Fibroblast of skin of scalp (primary cell): Measurements from ENCODE around the gene KMT5B. TPM values are rescaled to one million over a fixed set of nuclear protein-coding genes. Genes with fewer than 3 reads are reported as not detected.
A peak's percentile ranks its signal among the peaks of the same experiment; 100 is the strongest.
"Not testable (repeated sequence)": the region's sequence is repeated elsewhere in the genome, so short reads cannot be mapped to it uniquely, and the experiment has no call there.

Experiments
- DNase-seq: peaks from one replicate; pipeline ENCODE4 v3.0.0-alpha.2; 2013
- polyA plus RNA-seq, 2 experiments: library from polyadenylated mRNA; unstranded; fragments of 120-200 nt; gene quantifications; one replicate each; pipeline ENCODE4 v1.2.1, GENCODE V29; 2013; ENCODE audit not compliant: insufficient read length in 2 of 2

The KMT5B gene
- polyA plus RNA-seq (2013, experiment 1 of 2; ENCODE audit: insufficient read length): 35.9 TPM
- 39.8 TPM for polyA plus RNA-seq (2013, experiment 2 of 2; ENCODE audit: insufficient read length)

DNA sequence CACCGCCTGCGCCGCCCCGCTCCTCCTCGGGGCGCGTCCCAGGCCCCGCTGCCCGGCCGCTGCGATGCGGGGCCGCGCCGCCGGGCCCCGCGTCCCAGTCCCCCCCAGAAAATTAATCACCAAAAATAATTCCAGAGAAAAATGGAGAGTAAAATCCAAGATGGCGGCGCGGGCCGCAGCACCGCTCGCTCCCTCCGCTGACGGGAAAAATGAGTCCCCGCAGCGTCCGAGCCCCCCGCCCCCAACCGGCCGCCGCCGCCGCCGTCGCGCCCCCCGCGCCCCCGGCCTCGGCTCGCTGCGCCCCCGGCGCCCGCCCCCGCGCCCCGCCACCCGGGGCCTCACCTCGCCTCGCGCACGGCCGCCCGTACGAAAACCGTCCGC lies at the start of gene KMT5B:
KMT5B (minus strand) TSS at position 162 of the 381 bp plus-strand sequence. CDS start 23,220 bp downstream, outside the sequence.
- no peak for DNase-seq

DNA sequence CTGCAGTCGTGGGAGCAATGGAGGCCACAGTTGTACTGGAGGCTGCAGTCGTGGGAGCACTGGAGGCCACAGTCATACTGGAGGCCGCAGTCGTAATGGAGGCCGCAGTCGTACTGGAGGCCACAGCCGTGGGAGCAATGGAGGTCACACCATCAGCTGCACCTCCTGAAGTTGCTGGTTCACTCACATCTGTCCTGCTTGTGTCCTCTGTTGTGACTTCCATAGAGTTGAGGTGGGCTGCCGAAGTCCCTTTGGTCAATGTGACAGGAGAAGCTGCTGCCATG lies 49.4 kb upstream of the KMT5B start:
- no peak for DNase-seq

DNA sequence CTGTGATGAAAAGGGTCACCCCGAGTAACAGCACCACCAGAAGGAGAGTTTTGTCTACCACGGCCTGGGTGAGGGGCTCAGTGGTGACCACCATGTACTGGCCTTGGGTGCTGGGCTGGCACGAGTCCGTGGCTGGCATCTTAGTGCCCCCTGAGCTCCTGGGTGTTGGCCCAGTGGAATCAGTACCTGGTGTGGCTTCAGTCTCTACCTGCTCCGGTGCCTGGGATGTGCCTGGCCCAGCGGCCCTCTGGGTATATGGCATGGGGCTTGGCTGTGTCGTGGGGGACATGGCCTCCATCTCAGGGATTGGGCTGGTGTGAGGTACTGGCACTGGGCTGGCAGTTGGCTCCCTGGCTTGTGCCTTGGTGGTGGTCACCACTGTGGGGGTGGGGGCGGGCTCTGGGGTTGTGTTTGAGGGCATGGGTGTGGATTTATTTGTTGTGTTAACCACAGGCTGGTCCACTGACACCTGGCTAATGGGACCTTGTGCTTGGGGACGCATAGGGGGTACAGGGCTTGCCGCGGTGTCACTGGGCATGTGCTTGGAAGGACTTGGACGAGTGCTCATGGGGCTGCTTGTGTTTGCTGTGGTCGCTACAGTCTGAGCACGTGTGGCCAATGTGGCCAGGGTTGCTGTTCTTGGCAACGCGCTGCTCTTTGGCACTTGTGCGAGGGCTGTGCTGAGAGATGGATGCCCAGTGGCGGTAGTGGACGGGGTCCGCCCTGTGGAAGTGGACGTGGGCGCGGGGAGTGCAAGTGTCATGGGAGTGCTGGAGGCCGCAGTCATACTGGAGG lies 48.9 kb upstream of the KMT5B start:
- no peak for DNase-seq

DNA sequence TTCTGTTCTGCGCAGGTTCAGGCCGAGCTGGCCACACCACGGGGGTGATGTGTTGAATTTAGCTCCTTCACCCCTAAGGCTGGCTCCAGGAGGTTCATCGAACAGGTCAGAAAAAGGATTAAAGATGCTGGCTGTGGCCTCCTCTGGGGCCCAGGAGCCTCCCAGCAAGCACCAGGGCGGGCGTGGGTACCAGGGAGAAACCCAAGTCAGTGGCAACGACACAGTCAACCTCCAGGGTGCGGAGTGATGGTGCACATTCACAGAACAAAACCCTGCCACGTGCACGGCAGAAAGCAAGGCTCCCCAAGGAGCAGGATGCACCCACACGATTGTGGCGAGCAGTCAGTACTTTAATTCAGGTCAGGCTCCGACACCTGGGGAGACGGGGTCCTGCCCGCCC lies 47.9 kb upstream of the KMT5B start:
- DNase-seq: no peak

DNA sequence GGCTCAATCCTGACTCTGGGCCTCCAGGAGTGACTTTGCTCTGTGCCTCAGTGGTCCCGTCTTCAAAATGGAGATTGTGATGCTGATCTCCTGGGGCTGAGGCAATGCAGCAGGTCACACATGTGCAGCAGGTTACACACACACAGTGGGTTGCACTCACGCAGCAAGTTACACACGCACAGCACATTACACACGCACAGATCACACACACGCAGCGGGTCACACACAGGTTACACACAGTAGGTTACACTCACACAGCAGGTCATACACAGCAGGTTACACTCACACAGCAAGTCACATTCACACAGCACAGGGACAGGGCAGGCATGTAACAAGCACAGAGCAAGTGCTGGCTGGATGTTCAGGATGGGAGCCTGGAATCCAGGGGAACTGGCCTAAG lies 47.4 kb upstream of the KMT5B start:
- no peak for DNase-seq

DNA sequence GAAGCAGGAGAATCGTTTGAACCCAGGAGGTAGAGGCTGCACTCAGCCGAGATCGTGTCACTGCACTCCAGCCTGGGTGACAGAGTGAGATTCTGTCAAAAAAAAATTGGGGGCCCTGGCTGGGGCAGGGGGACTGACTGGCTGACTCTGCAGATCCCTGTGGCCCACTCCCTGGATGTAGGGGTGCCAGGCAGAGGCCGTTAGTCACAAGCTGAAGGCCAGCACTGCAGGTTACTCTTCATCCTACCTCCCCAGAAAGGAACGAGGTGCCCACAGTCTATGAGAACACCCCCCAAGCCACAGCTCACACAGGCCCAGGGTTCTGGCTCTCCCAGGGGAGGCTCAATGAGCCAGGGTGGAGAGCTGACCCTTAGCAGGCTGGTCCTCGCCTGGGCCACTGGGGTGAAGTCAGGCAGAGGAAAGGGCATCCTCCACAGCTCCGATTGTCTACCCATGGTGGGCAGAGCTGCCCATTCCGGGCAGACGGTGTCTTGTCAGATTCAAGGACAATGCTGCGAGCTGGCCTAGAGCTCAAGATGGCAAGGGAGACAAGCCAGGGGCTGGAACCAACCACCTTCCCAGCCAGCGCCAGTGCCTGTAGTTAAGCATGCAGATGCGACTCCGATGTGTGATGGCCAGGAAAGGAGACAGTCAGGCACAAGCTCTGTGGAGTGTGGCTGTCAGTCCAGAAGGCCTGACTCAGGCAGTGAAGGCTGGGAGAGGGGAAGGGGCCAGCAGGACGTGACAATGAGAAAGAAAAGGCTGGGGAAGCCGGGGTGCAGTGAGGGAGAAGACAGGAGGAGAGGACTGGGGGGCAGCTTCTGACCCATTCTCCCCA lies 46.2 kb upstream of the KMT5B start:
- no peak for DNase-seq

DNA sequence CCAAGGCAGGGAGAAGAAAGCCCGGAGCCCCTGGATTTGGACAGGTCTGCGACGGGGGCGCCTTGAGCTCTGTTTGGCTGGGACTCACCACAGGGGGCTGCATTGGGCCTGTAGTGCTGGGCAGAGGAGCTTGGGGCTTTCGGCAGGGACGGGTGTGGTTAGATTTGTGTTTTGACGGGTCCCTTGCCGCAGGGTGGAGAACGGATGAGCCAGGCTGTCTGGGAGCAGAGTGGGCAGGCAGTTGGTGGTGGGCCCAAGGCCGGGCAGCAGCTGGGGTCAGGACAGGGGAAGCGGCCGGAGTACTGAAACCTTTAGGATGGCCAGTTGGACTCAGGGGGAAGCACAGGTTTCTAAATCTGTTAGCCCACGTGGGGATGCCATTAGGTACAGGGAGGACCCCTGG lies 45.3 kb upstream of the KMT5B start:
- no peak for DNase-seq

DNA sequence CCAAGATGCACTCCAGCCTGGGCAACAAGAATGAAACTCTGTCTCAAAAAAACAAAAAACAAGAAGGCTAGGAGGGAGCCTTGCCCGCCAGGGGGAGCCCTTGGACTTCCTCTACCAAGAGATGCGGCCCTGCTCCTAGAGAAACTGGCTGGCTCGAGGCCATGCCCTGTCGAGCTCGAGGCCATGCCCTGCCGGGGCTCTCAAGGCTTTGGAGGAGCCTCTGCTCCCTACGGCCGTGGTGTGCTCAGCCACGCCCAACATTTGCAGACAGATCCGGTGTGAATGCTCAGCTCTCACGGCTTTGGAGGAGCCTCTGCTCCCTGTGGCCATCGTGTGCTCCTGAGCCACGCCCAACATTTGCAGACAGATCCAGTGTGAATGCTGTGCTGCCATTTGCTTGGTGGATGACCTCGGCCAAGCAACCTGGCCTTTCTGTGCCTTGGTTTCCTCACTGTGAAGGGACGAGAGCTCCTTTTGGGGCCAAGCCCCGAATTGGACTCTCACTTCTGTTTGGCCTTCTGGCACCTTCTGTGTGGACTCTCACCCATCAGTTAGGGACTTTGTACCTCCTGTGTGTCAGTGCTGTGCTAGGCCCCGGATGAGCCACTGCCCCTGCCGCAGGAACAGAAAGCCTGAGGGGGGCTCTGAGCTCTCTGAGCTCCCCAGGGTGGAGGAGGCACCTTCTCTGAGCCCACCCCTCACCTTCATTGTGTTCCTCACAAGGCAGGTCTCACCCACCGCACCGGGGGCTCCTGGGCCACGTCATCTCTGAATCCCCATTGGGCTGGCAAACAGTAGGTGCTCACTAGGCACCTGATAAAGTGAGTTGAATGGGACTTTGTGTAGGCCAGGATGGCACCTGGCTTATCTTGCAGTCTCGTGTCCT lies 44.6 kb upstream of the KMT5B start:
- DNase-seq: peak; percentile 94

DNA sequence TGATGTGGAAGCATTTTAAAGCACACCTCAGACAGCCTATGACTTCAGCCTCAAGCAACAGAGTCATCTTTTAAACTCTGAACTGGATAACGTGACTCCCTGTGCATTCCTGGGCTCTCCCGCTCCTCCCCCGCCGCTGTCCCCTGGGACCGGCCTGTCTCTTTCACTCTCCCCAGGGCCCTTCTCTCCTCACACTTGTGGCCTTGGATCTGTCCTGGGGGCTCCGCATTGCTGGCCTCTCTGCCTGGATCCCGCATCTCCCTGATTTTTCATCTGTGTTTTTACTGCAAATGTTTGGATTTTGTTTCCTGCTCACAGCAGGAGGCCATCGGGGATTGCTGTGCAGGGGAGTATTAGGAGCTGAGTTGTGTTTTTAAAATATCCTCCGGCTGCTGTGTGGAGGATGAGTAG lies 43.2 kb upstream of the KMT5B start:
- peak; percentile 92 for DNase-seq

DNA sequence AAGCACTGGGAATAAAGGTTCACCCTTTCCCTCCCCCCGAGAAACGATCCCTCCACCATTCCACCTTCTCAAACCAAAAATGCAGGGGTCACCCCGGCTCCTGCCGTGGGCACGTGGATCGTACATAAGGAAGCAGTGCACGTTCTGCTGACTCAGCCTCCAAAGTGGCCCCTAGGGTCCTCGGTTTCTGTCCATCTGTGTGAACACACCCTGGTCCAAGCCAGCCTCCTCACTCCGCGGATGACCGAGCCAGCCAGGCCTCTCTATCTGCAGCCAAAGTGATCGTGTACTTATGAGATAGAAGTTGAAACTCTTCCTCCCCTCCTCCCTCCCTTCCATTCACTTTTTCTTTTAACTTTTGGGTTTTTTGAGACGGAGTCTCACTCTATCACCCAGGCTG lies 42.4 kb upstream of the KMT5B start:
- DNase-seq: peak; percentile 25

DNA sequence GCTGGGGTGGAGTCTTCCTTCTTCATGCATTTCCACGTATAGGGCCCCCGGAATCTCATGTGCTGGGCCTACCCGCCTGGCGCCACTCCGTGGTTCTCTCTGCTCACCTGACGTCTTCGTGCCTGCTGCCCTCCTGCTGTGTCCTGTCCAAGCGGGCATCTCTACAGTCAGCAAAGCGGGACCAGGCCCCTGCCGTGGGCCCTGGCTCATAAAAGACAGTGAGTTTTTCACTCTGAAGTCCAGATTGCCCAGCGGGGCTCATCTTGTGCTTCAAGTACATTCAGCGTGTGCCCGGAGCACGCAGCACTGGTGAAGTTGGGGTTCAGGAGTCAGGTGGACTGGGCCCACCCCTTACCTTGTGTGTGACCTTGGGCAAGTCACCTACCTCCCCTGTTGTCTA lies 41.3 kb upstream of the KMT5B start:
- DNase-seq: no peak

DNA sequence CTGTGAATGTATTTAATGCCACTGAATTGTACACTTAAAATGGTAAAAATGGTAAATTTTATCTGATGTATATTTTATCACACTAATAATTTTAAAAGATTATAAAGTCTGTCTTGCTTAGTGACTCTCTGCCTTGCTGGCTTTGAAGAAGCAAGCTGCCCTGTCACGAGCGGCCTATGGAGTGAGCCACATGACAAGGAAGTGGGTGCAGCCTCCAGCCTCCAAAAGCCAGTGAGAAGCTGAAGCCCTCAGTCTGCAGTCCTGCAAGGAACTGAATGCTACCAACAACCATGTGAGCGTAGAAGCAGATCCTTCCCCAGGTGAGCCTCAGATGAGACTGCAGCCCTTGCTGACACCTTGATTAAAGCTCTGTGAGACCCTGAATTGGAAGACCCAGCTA lies 38.7 kb upstream of the KMT5B start:
- no peak for DNase-seq

DNA sequence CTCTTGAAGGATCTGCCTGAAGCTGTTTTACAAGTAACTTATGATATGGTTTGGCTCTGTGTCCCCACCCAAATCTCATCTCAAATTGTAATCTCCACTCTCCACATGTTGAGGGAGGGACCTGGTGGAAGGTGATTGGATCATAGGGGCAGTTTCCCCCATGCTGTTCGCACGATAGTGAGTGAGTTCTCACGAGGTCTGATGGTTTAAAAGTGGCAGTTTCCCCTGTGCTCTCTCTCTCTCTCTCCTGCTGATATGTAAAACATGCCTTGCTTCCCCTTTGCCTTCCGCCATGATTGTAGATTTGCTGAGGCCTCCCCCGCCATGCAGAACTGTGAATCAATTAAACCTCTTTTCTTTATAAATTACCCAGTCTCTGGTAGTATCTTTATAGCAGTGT lies 31.8 kb upstream of the KMT5B start:
- not testable (repeated sequence) for DNase-seq

DNA sequence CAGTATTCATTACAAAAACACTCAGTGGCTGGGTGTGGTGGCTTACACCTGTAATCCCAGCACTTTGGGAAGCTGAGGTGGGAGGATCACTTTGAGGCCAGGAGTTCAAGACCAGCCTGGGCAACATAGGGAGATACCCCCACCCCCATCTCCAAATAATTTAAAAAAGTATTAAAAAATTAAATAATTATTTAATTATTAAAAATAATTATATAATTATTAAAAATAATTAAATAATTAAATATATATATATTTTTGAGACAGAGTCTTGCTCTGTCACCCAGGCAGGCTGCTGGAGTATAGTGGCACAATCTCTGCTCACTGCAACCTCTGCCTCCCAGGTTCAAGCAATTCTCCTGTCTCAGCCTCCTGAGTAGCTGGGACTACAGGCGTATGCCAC lies 30.8 kb upstream of the KMT5B start:
- not testable (repeated sequence) for DNase-seq

DNA sequence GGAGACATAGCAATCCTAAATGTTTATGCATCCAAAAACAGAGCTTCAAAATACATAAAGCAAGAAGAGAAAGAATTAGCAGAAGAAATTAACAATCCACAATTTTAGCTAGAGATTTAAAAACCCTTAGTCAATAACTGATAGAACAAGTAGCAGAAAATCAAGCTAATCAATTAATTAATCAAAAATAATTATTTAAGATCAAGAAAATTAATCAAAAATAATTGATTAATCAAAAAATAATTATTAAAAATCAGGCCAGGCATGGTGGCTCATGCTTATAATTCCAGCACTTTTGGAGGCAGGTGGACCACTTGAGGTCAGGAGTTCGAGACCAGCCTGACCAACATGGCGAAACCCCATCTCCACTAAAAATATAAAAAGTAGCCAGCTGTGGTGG lies 29.5 kb upstream of the KMT5B start:
- DNase-seq: no peak

DNA sequence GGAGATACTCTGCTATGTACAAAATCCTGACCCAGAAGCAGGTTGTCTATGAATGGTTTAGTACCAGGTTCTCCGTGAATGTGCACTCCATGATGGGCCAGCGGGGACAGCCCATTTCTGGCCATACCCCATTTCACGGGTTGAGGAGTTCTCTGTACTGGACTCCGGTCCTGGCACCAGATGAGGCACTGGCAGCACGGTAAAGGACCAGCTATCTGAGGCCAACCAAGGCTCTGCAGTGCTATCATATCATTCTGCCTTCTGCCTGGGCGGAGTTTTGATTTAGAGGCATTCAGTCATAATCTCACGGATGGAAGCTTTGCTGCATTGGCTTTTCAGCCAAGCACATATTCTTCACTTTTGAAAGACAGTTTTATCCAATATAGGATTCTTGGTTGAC lies 18.5 kb upstream of the KMT5B start:
- no peak for DNase-seq

DNA sequence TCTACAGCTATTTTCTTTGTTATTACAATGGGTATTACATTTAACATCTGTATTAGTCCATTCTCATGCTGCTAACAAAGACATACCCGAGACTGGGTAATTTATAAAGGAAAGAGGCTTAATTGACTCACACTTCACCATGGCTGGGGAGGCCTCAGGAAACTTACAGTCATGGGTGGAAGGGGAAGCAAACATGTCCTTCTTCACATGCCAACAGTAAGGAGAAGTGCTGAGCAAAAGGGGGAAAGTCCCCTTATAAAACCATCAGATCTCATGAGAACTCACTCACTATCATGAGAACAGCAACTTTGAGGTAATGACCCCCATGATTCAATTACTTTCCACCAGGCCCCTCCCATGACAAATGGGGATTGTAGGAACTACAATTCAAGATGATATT lies 16.5 kb upstream of the KMT5B start:
- DNase-seq: no peak

DNA sequence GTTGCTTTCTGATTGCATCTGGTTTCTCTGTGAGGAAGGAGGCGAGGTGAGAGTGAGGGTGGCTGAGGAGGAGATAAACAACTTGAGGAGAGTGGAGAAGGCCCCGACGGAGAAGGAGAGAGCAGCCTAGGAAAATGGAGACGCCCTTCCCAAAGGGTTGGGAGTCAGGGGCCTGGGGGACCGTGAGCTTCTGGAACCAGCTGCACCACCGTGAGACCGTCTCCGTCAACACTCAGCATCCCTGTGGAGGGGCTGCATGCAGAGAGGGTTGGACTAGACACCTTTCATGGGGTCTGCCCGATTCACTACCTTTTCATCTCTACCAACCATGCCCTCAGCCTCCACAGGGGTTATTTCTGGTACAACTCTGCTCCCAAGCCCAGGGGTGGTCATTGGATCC lies 13.3 kb upstream of the KMT5B start:
- no peak for DNase-seq

DNA sequence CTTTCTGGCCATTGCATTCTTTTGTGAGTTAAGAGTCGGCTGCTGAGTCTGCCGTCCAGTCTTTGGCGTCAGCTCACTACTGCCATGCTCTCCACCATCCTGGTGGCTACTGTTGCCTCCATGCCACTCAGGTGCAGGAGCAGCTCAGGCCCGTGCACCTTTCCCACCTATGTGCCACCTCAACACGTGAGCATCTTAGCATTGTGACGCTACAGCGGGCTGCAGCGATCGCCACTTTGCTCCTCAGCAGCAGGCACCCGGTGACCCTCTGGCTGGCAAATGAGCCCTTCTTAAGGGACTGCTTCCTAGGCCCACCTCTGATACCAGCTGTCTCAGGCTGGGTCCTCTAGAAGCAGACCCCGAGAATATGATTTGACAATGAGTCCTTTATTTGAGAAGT lies 11.5 kb upstream of the KMT5B start:
- no peak for DNase-seq

DNA sequence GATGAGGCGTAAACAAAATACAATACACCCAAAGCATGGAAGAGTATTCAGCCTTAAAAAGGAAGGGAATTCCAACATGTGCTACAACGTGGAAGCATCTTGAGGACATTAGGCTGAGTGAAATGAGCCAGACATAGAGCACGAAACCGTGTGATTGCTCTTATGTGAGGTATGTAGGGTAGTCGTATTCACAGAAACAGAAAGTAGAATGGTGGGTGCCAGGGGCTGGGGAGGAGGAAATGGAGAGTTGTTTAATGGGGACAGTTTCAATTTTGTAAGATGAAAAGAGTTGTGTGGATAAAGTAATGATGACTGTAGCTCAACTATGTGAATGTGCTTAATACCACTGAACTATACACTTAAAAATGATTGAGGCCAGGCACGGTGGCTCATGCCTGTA lies 10.2 kb upstream of the KMT5B start:
- DNase-seq: no peak

DNA sequence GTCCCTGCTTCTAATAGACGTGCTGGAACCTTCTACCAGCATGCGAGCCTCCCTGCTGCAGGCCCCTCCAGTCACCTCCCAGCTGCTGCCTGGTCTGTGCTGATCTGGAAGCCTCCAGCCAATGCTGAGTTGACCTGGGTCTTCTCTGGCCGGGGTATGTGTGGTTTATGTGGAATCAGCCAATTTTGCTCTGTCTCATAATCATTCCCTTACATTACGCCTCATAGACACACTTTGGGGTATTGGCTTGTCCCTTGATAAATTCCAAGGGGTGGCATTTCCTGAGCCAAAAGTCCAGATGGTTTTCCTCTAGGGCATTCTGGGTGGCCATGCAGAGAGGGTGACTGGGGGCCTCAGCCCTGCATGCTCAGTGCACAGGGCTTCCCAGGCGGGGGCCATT lies 8.3 kb upstream of the KMT5B start:
- DNase-seq: no peak

DNA sequence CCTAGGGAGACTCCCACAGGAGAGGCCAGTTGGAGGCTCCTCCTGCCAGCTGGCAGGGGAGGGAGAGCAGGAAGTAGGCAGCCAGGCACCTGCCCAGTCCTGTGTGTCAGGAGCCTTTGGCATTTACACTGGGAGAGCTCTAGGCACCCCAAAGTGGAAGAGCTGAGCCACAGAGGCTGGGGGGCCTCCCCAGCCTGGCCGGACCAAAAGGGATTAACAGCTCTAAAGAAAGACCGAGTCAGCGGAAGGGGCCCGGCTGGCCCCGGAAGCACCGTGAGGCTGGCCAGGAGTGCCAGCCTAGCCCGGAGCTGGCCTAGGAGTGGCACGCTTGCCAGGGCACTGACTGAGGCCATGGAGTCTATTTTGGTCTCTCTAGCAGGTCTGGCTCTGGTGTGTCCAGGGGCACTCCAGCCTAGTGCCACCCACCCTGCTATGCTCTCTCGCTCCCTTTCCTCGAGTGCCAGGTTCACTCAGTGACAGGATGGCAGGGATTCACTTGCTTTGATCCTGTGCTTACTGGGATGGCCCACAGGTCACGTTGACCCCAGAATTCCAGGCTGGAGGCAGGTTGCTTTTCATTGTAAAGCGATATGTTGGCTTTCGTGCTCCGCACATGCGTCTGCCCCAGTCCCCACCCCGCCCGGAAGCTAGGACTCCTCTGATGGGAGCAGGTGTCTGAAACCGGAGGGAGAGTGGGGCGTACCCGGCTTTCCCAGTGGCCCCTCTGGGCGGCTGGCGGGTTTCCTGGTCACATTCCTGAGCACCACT lies 3.3 kb upstream of the KMT5B start:
- DNase-seq: no peak
